ENCODE data around the gene MZB1. TPM values are rescaled to one million over a fixed set of nuclear protein-coding genes. Genes with fewer than 3 reads are reported as not detected.
"Not testable (repeated sequence)": the region's sequence is repeated elsewhere in the genome, so short reads cannot be mapped to it uniquely, and the experiment has no call there.

Gene MZB1
- total RNA-seq, 1 donor from 2014 or later: 0.58 TPM

GRCh38 chr5:139361835-139362429, 27.8 kb downstream of the MZB1 start:
- intact Hi-C loops (cut with micrococcal nuclease): no loop called here
- no peak overlapping the region for H3K4me3 ChIP-seq
- H3K27ac ChIP-seq (replicated peaks): no peak overlapping the region
- no peak for DNase-seq
- H3K36me3 ChIP-seq: peaks cover 38% of the 10 kb centered on the region
- peaks cover 29% of the 10 kb centered on the region for H3K4me1 ChIP-seq
- no peaks in the 10 kb centered on the region for H3K27me3 ChIP-seq (ENCODE audit: low read depth)
- TF ChIP-seq CTCF (IDR thresholded peaks at IDR 0.05; ENCODE audit: borderline replicate concordance): no peak
- H3K9me3 ChIP-seq (replicated peaks): no peaks in the 10 kb centered on the region

- no peak for DNase-seq
- no peaks in the 10 kb centered on the region for H3K27me3 ChIP-seq (ENCODE audit: low read depth)
- H3K9me3 ChIP-seq (replicated peaks): no peaks in the 10 kb centered on the region
- intact Hi-C loops (cut with micrococcal nuclease): no loop called here
- H3K36me3 ChIP-seq: peaks cover 23% of the 10 kb centered on the region
- peaks cover 36% of the 10 kb centered on the region for H3K4me1 ChIP-seq
- H3K4me3 ChIP-seq: no peak overlapping the region
- TF ChIP-seq CTCF (IDR thresholded peaks at IDR 0.05; ENCODE audit: borderline replicate concordance): no peak
- H3K27ac ChIP-seq (replicated peaks): no peak overlapping the region
Measured at GRCh38 chr5:139360384-139360783, 29.3 kb downstream of the MZB1 start.

- H3K4me3 ChIP-seq: no peak overlapping the region
- H3K4me1 ChIP-seq: peaks cover 42% of the 10 kb centered on the region
- H3K9me3 ChIP-seq (replicated peaks): no peaks in the 10 kb centered on the region
- no peaks in the 10 kb centered on the region for H3K27me3 ChIP-seq (ENCODE audit: low read depth)
- DNase-seq: no peak
- no peak for TF ChIP-seq CTCF (IDR thresholded peaks at IDR 0.05; ENCODE audit: borderline replicate concordance)
- no peak overlapping the region for H3K27ac ChIP-seq (replicated peaks)
- intact Hi-C loops (cut with micrococcal nuclease): no loop called here
- H3K36me3 ChIP-seq: peaks cover 6% of the 10 kb centered on the region
Measured at GRCh38 chr5:139358064-139358463, 31.6 kb downstream of the MZB1 start.

DNA sequence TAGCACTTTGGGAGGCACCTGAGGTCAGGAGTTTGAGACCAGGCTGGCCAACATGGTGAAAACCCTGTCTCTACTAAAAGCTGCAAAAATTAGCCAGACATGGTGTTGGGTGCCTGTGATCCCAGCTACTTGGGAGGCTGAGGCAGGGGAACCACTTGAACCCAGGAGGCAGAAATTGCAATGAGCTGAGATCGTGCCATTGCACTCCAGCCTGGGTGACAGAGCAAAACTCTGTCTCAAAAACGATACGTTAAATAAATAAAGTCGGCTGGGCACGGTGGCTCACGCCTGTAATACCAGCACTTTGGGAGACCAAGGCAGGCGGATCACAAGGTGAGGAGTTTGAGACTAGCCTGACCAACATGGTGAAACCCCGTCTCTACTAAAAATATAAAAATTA, 33.8 kb downstream of the MZB1 start:
- DNase-seq; H3K4me3 ChIP-seq; H3K27ac ChIP-seq (replicated peaks); H3K36me3 ChIP-seq; intact Hi-C loops (cut with micrococcal nuclease); H3K27me3 ChIP-seq (ENCODE audit: low read depth); H3K9me3 ChIP-seq (replicated peaks): not testable (repeated sequence)
- H3K4me1 ChIP-seq: peaks cover 63% of the 10 kb centered on the region

GRCh38 chr5:139354186-139354585, 35.5 kb downstream of the MZB1 start:
- intact Hi-C loops (cut with micrococcal nuclease): no loop called here
- no peak for TF ChIP-seq CTCF (IDR thresholded peaks at IDR 0.05; ENCODE audit: borderline replicate concordance)
- no peak overlapping the region for H3K27ac ChIP-seq (replicated peaks)
- H3K4me3 ChIP-seq: no peak overlapping the region
- H3K9me3 ChIP-seq (replicated peaks): no peaks in the 10 kb centered on the region
- H3K36me3 ChIP-seq: peaks cover 6% of the 10 kb centered on the region
- no peak for DNase-seq
- H3K27me3 ChIP-seq (ENCODE audit: low read depth): no peaks in the 10 kb centered on the region
- H3K4me1 ChIP-seq: peaks cover 65% of the 10 kb centered on the region

DNA sequence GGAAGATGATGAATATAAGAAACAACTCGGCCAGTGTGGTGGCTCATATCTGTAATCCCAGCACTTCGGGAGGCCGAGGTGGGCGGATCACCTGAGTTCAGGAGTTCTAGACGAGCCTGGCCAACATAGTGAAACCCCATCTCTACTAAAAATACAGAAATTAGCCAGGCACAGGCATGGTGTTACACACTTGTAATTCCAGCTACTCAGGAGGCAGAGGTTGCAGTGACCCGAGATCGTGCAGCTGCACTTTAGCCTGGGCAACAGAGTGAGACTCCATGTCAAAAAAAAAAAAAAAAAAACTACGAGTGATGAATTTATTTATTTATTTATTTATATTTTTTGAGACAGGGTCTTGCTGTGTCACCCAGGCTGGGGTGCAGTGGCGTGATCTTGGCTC, 41.9 kb downstream of the MZB1 start:
- H3K4me1 ChIP-seq: peaks cover 85% of the 10 kb centered on the region

DNA sequence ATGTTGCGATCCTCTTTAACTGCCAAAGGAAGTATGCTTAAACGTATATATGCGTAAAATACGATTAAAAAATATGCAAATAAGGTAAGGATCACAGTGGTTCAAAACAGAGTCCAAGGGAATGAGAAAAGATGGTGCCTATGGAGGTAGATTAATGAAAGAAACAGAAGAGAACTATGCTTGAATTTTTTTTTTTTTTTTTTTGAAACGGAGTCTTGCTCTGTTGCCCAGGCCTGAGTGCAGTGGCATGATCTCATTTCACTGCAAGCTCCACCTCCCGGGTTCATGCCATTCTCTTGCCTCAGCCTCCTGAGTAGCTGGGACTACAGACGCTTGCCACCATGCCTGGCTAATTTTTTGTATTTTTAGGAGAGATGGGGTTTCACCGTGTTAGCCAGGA, 44.3 kb downstream of the MZB1 start:
- H3K27ac ChIP-seq (replicated peaks): not testable (repeated sequence)

More for the DNA sequence above, 41.9 kb downstream of the MZB1 start:
- H3K27me3 ChIP-seq (ENCODE audit: low read depth); H3K9me3 ChIP-seq (replicated peaks); DNase-seq; H3K27ac ChIP-seq (replicated peaks); H3K4me3 ChIP-seq; intact Hi-C loops (cut with micrococcal nuclease): not testable (repeated sequence)
- peaks cover 11% of the 10 kb centered on the region for H3K36me3 ChIP-seq

More for the DNA sequence above, 44.3 kb downstream of the MZB1 start:
- H3K9me3 ChIP-seq (replicated peaks); H3K27me3 ChIP-seq (ENCODE audit: low read depth); intact Hi-C loops (cut with micrococcal nuclease); H3K4me3 ChIP-seq; DNase-seq: not testable (repeated sequence)
- H3K36me3 ChIP-seq: peaks cover 11% of the 10 kb centered on the region
- H3K4me1 ChIP-seq: peaks cover 82% of the 10 kb centered on the region

All from left ventricle myocardium inferior (tissue), 1 donor.